Stimulated activated CD8-positive, alpha-beta memory T cell treated with anti-CD3 and anti-CD28 coated beads, Interleukin-4, amount 100 ng/mL, for 24 hours (primary cell): ENCODE data around the gene CDS2.
"Not testable (repeated sequence)": the region's sequence is repeated elsewhere in the genome, so short reads cannot be mapped to it uniquely, and the experiment has no call there.

Source experiments
- DNase-seq: peaks from one replicate; pipeline ENCODE4 v3.0.0-alpha.2; 2020; ENCODE audit warnings: low read depth

The CDS2 gene

GRCh38 chr20:5126512-5127203, at the start of gene CDS2:
TSS of gene CDS2 (plus strand) at chr20:5127008. CDS start at chr20:5127093, 85 bp downstream.
- peak; percentile 100 for DNase-seq

DNA sequence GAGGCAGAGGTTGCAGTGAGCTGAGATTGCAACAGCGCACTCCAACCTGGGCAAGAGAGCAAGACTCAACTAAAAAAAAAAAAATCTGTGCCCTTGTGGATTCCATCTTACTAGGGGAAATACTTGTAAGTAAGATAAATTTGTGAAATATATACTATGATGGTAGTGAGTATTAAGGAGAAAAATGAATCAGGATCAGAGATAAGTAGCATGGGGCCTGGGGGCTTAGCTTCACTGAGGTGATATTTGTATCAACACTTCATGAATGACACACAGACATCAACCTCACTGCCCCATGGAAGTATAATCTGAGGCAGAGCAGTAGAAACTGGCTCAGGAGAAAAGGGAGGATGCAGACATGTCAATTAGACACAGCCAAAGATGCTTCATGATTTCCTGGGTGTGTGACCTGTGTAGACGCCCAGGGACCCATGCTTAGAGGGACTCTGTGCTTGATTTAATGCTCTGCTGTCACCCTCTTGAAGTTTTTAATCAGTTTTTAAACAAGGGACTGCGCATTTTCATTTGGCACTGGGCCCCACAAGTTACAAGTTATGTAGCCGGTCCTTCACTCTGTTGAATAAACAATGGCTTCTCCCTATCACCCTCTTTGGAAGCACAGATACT, 48.9 kb upstream of the CDS2 start:
- no peak for DNase-seq

- peak; percentile 59 for DNase-seq
Observed at GRCh38 chr20:5078399-5078958, 48.3 kb upstream of the CDS2 start.

GRCh38 chr20:5080384-5080877, 46.4 kb upstream of the CDS2 start:
- DNase-seq = no peak

GRCh38 chr20:5085380-5085779, 41.4 kb upstream of the CDS2 start:
- no peak for DNase-seq

DNA sequence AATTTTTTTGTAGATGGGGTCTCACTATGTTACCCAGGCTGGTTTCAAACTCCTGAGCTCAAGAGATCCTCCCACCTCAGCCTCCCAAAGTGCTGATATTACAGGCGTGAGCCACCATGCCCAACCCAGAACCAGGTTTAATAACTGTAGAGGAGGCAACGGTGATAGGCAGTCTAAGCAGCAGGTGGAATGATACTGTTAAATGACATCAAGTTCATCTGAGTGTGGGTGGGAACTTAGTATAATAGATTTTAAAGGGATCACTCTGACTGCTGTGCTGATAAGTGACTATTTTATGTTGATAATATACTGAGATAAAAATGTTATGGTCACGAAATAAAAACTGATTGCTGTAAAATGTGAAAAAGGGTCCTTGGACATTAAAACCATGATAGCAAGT, 38.1 kb upstream of the CDS2 start:
- no peak for DNase-seq

DNA sequence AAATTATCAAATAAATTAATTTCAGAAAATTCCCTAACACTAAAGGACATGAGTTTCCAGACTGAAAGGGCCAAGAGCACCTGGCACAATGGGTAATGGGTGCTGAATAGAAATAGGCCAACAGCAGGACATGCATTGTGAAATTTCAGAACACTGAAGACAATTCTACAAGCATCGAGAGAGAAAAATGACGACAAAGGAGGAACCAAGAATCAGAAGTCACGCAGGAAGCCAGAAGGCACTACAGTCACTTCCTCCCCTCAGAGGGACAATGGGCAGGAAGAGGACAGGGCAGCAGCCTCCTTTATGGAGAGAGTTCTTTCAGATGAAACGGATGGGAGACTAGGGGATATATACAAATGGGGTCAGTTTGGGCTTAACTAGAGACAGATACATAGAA, 36.6 kb upstream of the CDS2 start:
- DNase-seq = no peak

DNA sequence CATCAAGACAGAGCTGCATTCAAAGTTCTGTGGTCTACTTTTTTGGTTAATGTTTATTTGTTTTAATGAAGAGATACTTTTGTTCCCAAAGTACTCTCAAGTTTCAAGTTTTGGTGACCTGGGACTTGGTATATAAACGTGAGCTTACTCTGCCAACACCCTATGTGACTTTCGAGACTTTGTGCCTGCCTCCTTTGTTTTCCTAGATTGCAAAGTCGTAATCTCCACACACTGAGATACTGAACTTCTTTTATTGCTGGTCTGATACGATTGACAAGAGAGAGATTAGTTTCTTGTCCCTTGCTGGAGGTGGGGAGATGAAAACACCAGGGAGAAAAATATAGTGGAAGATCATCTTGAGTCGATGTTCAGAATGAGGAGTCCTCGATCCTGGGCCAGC, 34.9 kb upstream of the CDS2 start:
- DNase-seq = no peak

DNA sequence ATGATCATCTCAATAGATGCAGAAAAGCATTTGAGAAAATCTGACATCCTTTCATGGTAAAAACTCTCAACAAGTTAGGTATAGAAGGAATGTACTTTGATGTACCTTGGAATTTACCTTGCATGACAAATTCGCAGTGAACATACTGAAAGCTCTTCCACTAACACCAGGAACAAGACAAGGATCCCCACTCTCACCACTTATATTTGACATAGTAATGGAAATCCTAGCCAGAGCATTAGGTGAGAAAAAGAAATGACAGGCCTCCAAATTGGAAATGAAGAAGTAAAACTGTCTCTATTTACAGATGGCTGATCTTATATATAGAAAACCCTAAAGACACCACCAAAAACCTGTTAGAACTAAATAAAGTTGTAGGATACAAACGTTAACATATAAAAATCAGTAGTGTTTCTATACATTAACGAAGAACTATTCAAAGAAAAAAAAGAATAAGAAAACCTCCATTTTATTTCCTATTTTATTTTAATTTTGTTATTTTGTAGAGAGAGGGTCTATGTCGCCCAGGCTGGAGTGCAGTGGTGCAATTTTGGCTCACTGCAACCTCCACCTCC, 34.0 kb upstream of the CDS2 start:
- DNase-seq = no peak

DNA sequence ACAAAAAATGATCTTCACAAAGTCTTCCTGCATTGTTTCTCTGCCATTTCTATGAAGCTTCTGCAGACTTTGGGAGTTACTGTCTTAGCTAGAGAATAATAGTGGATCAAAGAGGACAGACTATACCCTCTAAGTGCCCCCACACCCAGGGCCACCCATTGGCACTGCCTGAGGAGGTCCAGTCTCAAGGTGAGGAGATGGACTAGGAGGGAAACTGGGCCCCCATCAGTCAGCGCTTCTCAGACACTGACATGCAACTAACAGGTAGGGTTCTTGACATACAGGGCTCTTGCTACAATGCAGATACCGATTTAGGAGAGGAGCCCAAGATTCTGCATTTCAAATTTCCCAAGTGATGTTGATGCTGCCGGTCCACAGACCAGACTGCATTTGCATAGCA, 31.4 kb upstream of the CDS2 start:
- no peak for DNase-seq

- no peak for DNase-seq
Observed at GRCh38 chr20:5095931-5096330, 30.9 kb upstream of the CDS2 start.

- DNase-seq = no peak
Observed at GRCh38 chr20:5096463-5096862, 30.3 kb upstream of the CDS2 start.

- DNase-seq = not testable (repeated sequence)
Observed at GRCh38 chr20:5099009-5099408, 27.8 kb upstream of the CDS2 start.

DNA sequence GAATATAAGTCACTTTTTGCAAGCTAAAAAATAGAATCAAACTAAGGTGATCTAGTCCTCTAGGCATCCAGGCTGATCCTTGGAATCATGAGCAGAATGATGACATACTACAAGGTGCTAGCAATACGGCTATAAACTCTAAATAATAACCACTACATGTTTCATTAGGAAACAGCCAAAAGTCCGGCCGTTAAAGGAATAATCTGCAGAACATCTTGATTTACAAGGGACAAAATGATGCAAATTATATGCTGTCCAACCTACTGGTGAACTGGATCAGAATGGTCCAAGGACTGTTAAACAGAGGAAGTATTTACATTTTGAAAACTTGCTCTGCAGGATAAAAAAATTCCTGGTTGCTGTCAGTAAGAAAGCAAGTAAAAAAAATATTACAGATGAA, 26.9 kb upstream of the CDS2 start:
- not testable (repeated sequence) for DNase-seq

DNA sequence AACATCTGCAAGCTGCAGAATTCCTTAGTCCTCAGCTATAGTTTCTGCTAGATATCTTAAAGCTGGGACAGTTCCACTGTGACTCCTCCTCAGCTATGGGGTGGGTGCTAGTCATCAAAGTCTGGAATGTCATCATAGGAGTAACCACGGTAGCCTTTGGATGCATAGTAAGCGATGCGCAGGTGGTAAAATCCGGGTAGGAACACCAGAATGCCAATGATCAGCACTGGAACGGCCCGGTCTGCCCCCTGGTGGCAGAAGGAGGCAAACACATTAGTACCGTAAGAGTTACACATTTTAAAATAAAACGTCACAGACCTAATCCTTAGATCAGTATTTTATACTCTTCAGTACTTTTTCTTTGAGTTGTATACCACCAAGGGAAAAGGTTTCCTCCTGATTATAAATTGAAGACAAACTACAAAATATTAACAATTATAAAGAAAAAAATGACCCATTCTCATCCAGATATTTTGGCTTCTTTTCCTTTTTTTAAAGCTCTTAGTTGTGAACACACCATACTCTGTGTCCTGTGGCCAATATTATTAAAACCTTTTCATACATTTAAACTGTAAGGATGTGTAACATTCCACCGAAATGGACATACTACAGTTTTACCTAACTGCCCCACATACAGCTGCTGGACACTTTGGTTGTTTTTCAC, 26.0 kb upstream of the CDS2 start:
- peak; percentile 62 for DNase-seq

DNA sequence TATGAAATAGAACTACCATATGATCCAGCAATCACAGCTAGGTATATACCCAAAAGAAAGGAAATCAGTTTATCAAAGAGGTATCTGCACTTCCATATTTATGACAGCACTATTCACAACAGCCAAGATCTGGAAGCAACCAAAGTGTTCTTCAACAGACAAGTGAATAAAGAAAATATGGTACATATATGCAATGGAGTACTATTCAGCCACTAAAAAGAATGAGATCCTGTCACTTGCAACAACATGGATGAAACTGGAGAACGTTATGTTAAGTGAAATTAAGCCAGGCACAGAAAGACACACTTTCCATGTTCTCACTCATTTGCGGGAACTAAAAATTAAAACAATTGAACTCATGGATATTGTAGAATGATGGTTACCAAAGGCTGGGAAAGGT, 22.3 kb upstream of the CDS2 start:
- DNase-seq = no peak

- DNase-seq = no peak
Observed at GRCh38 chr20:5109276-5109675, 17.5 kb upstream of the CDS2 start.

- no peak for DNase-seq
Observed at GRCh38 chr20:5113615-5113986, 13.2 kb upstream of the CDS2 start.

GRCh38 chr20:5114403-5114802, 12.4 kb upstream of the CDS2 start:
- DNase-seq = no peak

GRCh38 chr20:5116875-5117274, 9.9 kb upstream of the CDS2 start:
- DNase-seq = no peak

- no peak for DNase-seq
Observed at GRCh38 chr20:5118220-5119142, 8.3 kb upstream of the CDS2 start.

DNA sequence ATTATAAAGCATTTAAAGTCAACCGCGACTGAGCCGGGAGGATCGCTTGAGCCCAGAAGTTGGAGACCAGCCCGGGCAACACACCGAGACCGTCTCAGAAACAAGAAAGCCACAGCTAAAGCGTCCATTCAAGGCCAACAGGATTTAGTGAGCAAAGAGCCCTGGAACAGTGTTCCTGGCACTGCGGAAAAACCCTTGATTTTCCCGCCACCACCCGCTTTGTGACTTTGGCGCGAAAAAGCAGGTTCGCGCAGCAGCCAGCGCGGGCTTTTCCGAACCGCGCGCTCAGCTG, 7.7 kb upstream of the CDS2 start:
- DNase-seq = no peak
